GM15510 (cell line): ENCODE results near the gene MOB3A.

Experiments used
- POLR2A ChIP-seq: IDR thresholded peaks from 3 replicates; pipeline ENCODE4 v1.6.1; 2011; ENCODE audit warnings: borderline replicate concordance; ENCODE audit not compliant: insufficient read length; ENCODE audit errors: extremely low read depth

MOB3A gene

GRCh38 chr19:2051773-2052704 lies 44.1 kb downstream of the MOB3A start:
- peak; percentile 35 for TF ChIP-seq POLR2A

GRCh38 chr19:2050991-2051772 lies 44.9 kb downstream of the MOB3A start, which contains the start of gene MKNK2:
MKNK2 (minus strand) TSS chr19:2051244; CDS start chr19:2050851, 393 bp downstream.
- TF ChIP-seq POLR2A, result peak; percentile 100

GRCh38 chr19:2050349-2050990 lies 45.7 kb downstream of the MOB3A start:
- TF ChIP-seq POLR2A, result peak; percentile 28

- peak; percentile 49 for TF ChIP-seq POLR2A
These were observed 46.3 kb downstream of the MOB3A start for GRCh38 chr19:2049741-2050348.

GRCh38 chr19:2048959-2049740 lies 47.0 kb downstream of the MOB3A start:
- TF ChIP-seq POLR2A, result peak; percentile 5

- no peak for TF ChIP-seq POLR2A
These were observed 47.8 kb downstream of the MOB3A start for GRCh38 chr19:2048104-2048958.

GRCh38 chr19:2047449-2048103 lies 48.5 kb downstream of the MOB3A start:
- TF ChIP-seq POLR2A, result no peak

- no peak for TF ChIP-seq POLR2A
These were observed 49.1 kb downstream of the MOB3A start for GRCh38 chr19:2047076-2047448.

- peak; percentile 29 for TF ChIP-seq POLR2A
These were observed 49.8 kb downstream of the MOB3A start for GRCh38 chr19:2046046-2046907.

GRCh38 chr19:2045501-2046045 lies 50.6 kb downstream of the MOB3A start:
- peak; percentile 49 for TF ChIP-seq POLR2A
